K562 (cell line): ENCODE results near the gene NBEA. TPM values are rescaled to one million over a fixed set of nuclear protein-coding genes. Genes with fewer than 3 reads are reported as not detected.

Source experiments
- ATAC-seq: fragments of 200-7000 bp; cut with Tn5 transposase; 3 replicates; pipeline ENCODE4 v1.9.1; 2020; ENCODE audit warnings: moderate library complexity
- BruUV-seq: library from RNA; stranded (reverse); fragments of 400-500 nt; replicated peaks from 2 replicates; lab custom pipeline; 2021; lab: Mats Ljungman, UMichigan
- CTCF ChIA-PET: fragments of 300-600 bp; formaldehyde crosslinking; extraction: SDS; loops from one replicate; lab custom pipeline; 2021; ENCODE audit warnings: low intra/inter-chr PET ratio; lab: Yijun Ruan, JAX
- POLR2A ChIA-PET: fragments of 300-600, 350-650 bp; sonication (Branson Sonifier 250); formaldehyde crosslinking; extraction: SDS; loops from one replicate; lab custom pipeline; 2021; ENCODE audit warnings: antibody characterized with exemption, inconsistent platforms; lab: Yijun Ruan, JAX
- DNase-seq, 4 experiments: peaks; one replicate each; pipeline versions ENCODE4 v3.0.0 to v3.0.0-alpha.2; 2011 to 2018; ENCODE audit warnings: low spot score in 3 of 4, mixed read lengths in 3 of 4; ENCODE audit errors: extremely low read depth in 1 of 4
- FAIRE-seq: peaks from 2 replicates; lab custom pipeline; 2011; peaks lifted over from hg19 to GRCh38; lab: Jason Lieb, UNC
- H2AFZ ChIP-seq: 2 replicates; pipeline ENCODE4 v1.6.0; 2011; ENCODE audit warnings: low read depth, low read length, control low read depth, inconsistent platforms
- H3K27ac ChIP-seq: fragments of 200-600 bp; 3 replicates; pipeline ENCODE4 v1.8.0; 2011; ENCODE audit warnings: low read depth, mild to moderate bottlenecking, control low read depth, inconsistent platforms, low read length, moderate library complexity, mixed read lengths; ENCODE audit errors: extremely low read depth
- H3K27me3 ChIP-seq, 2 experiments: fragments of 300-600 bp in 1 of 2; 2 replicates in 1 of 2; 3 replicates in 1 of 2; pipeline versions ENCODE4 v1.6.0 to v1.8.0; 2011; ENCODE audit warnings: inconsistent platforms in 2 of 2, low read length in 2 of 2, mild to moderate bottlenecking in 1 of 2, mixed read lengths in 1 of 2, moderate library complexity in 1 of 2; ENCODE audit not compliant: control insufficient read depth in 2 of 2, insufficient read depth in 2 of 2
- H3K36me3 ChIP-seq: fragments of 300-600 bp; 3 replicates; pipeline ENCODE4 v1.8.0; 2011; ENCODE audit warnings: mild to moderate bottlenecking, low read length, inconsistent platforms; ENCODE audit not compliant: control insufficient read depth, insufficient read depth
- H3K4me1 ChIP-seq, 2 experiments: fragments of 200-600 bp in 1 of 2; replicated peaks in 1 of 2; 2 replicates in 1 of 2; 3 replicates in 1 of 2; pipeline versions ENCODE4 v1.5.1 to v1.8.0; 2011; ENCODE audit warnings: inconsistent platforms in 2 of 2, low read length in 2 of 2, mild to moderate bottlenecking in 1 of 2, mixed read lengths in 1 of 2, moderate library complexity in 1 of 2; ENCODE audit not compliant: control insufficient read depth in 2 of 2, insufficient read depth in 2 of 2
- H3K4me2 ChIP-seq: 2 replicates; pipeline ENCODE4 v1.6.1; 2011; ENCODE audit warnings: low read length, control low read depth, inconsistent platforms, mixed read lengths; ENCODE audit not compliant: insufficient read depth
- H3K4me3 ChIP-seq: fragments of 200-600 bp; sonication (generic), shearing (Covaris generic); 2 replicates; pipeline ENCODE4 v1.5.1; 2016; ENCODE audit warnings: control low read depth, inconsistent platforms
- H3K79me2 ChIP-seq: fragments of 200-600 bp; 3 replicates; pipeline ENCODE4 v1.8.0; 2011; ENCODE audit warnings: low read length, inconsistent platforms; ENCODE audit not compliant: control insufficient read depth, insufficient read depth
- H3K9ac ChIP-seq, 2 experiments: 2 replicates each; pipeline versions ENCODE4 v1.6.0 to v1.6.1; 2011; ENCODE audit warnings: low read depth in 2 of 2, low read length in 2 of 2, control low read depth in 1 of 2, inconsistent platforms in 1 of 2, mild to moderate bottlenecking in 1 of 2, mixed read lengths in 1 of 2; ENCODE audit not compliant: insufficient read depth in 1 of 2
- H3K9me1 ChIP-seq: one replicate; pipeline ENCODE4 v1.6.0; 2011; ENCODE audit warnings: inconsistent platforms, mild to moderate bottlenecking, low read length, moderate library complexity; ENCODE audit not compliant: control insufficient read depth, insufficient read depth
- H3K9me3 ChIP-seq: replicated peaks from 2 replicates; pipeline ENCODE4 v1.5.1; 2011; ENCODE audit warnings: low read depth, low read length, inconsistent platforms; ENCODE audit not compliant: control insufficient read depth, insufficient read depth
- H4K20me1 ChIP-seq: replicated peaks from 2 replicates; pipeline ENCODE4 v1.6.1; 2011; ENCODE audit warnings: low read length, inconsistent platforms, mixed read lengths; ENCODE audit not compliant: control insufficient read depth, insufficient read depth
- BACH1 ChIP-seq: fragments of 200-800 bp; sonication (Bioruptor generic); IDR thresholded peaks from 2 replicates; pipeline ENCODE4 v1.6.1; 2016; ENCODE audit warnings: missing genetic modification characterization, missing compliant biosample characterization
- CEBPG ChIP-seq, 3 experiments: fragments of 200-800 bp in 1 of 3; sonication (Bioruptor generic) in 1 of 3; sonication (generic) in 1 of 3; formaldehyde crosslinking in 1 of 3; IDR thresholded peaks in 2 of 3; conservative IDR thresholded peaks in 1 of 3; 2 replicates each; pipeline versions ENCODE4 v1.6.1 to v1.8.0; 2016 to 2022; ENCODE audit warnings: missing compliant biosample characterization in 2 of 3, missing genetic modification characterization in 2 of 3, mild to moderate bottlenecking in 1 of 3, missing genetic modification reagents in 1 of 3
- CHD1 ChIP-seq: fragments of 200-600 bp; sonication (generic); IDR thresholded peaks from one replicate; pipeline ENCODE4 v1.6.1; 2012; ENCODE audit warnings: mild to moderate bottlenecking, moderate library complexity, low read length, inconsistent platforms
- CREB1 ChIP-seq, 2 experiments: sonication (generic) in 1 of 2; formaldehyde crosslinking in 1 of 2; IDR thresholded peaks; 2 replicates each; pipeline versions ENCODE4 v1.6.1 to v1.8.0; 2012 to 2022; ENCODE audit warnings: inconsistent platforms in 1 of 2, mild to moderate bottlenecking in 1 of 2, missing genetic modification reagents in 1 of 2, moderate library complexity in 1 of 2
- DNMT1 ChIP-seq: fragments of 450-650 bp; IDR thresholded peaks from 2 replicates; pipeline ENCODE4 v1.6.1; 2016; ENCODE audit warnings: antibody characterized with exemption, mild to moderate bottlenecking
- ERF ChIP-seq: fragments of 450-650 bp; formaldehyde crosslinking; IDR thresholded peaks from 2 replicates; pipeline ENCODE4 v1.4.0; 2020; ENCODE audit warnings: mild to moderate bottlenecking, mixed read lengths
- ETV1 ChIP-seq: fragments of 450-650 bp; conservative IDR thresholded peaks from 2 replicates; pipeline ENCODE4 v1.6.1; 2016; ENCODE audit warnings: missing genetic modification characterization, control low read depth, low read depth, missing compliant biosample characterization
- HDAC1 ChIP-seq, 2 experiments: fragments of 450-650 bp; IDR thresholded peaks; 2 replicates each; pipeline ENCODE4 v1.6.1; 2016 to 2017; ENCODE audit warnings: inconsistent platforms in 1 of 2, mild to moderate bottlenecking in 1 of 2, moderate library complexity in 1 of 2
- HNRNPUL1 ChIP-seq: fragments of 200-400 bp; formaldehyde crosslinking; IDR thresholded peaks from 2 replicates; pipeline ENCODE4 v1.6.1; 2017; ENCODE audit warnings: low read length
- L3MBTL2 ChIP-seq: fragments of 450-650 bp; IDR thresholded peaks from 2 replicates; pipeline ENCODE4 v1.6.1; 2016; ENCODE audit warnings: mild to moderate bottlenecking, moderate library complexity
- MXD1 ChIP-seq: fragments of 250-450 bp; sonication (Bioruptor Pico); IDR thresholded peaks from 2 replicates; pipeline ENCODE4 v1.8.0; 2021; ENCODE audit warnings: borderline replicate concordance, mild to moderate bottlenecking, moderate library complexity; ENCODE audit not compliant: poor library complexity, severe bottlenecking
- SMAD4 ChIP-seq: fragments of 250-450 bp; sonication (Bioruptor Pico); conservative IDR thresholded peaks from 2 replicates; pipeline ENCODE4 v1.8.0; 2021; ENCODE audit warnings: inconsistent platforms, mild to moderate bottlenecking, moderate library complexity
- TEAD1 ChIP-seq, 2 experiments: fragments of 450-650 bp in 1 of 2; sonication (generic) in 1 of 2; formaldehyde crosslinking; IDR thresholded peaks; 2 replicates each; pipeline versions ENCODE4 v1.4.0 to v1.8.0; 2020 to 2022; ENCODE audit warnings: mild to moderate bottlenecking in 2 of 2, missing genetic modification reagents in 1 of 2
- UBTF ChIP-seq, 2 experiments: IDR thresholded peaks; 2 replicates each; pipeline ENCODE4 v1.6.1; 2012; ENCODE audit warnings: improper control_type of control experiment in 2 of 2, low read depth in 2 of 2, low read length in 2 of 2, borderline replicate concordance in 1 of 2
- YBX1 ChIP-seq: fragments of 450-650 bp; IDR thresholded peaks from 2 replicates; pipeline ENCODE4 v1.7.1; 2016; ENCODE audit warnings: mild to moderate bottlenecking
- ZBTB49 ChIP-seq: sonication (generic); formaldehyde crosslinking; IDR thresholded peaks from 2 replicates; pipeline ENCODE4 v1.8.0; 2022; ENCODE audit warnings: missing genetic modification reagents, mild to moderate bottlenecking, borderline replicate concordance
- ZNF766 ChIP-seq: fragments of 200-800 bp; sonication (Bioruptor generic); conservative IDR thresholded peaks from 2 replicates; pipeline ENCODE4 v1.6.1; 2016; ENCODE audit warnings: missing genetic modification characterization, missing compliant biosample characterization
- WGBS: fragments of 100-300 bp; shearing (Covaris generic); methylation state at CpG from one replicate; pipeline ENCODE4 v1.1.6; 2016; ENCODE audit warnings: low coverage, mixed read lengths; ENCODE audit not compliant: insufficient coverage; ENCODE audit errors: missing lambda C conversion rate; 5-methylcytosine and 5-hydroxymethylcytosine counted together
- in situ Hi-C: fragments of 300-500 bp; cut with MboI; formaldehyde crosslinking; loops from 4 replicates; pipeline ENCODE4 v1.15.0; 2018; ENCODE audit warnings: inconsistent platforms, mixed read lengths
- intact Hi-C: fragments of 100-400 bp; cut with micrococcal nuclease; formaldehyde crosslinking; loops from 2 replicates; pipeline ENCODE4 v1.14.2; 2022
- polyA plus RNA-seq, 8 experiments: library from polyadenylated mRNA; depleted of rRNA in 4 of 8; stranded (reverse) in 5 of 8; unstranded in 3 of 8; fragments of >200 nt; fragmentation: Nextera tagmentation in 2 of 8; fragmentation: Illumina TruSeq in 1 of 8; extraction: Ambion mirVana in 2 of 8; extraction: Trizol in 1 of 8; gene quantifications; 2 replicates each; pipeline versions ENCODE4 v1.2.1 to v1.2.3, GENCODE V29; 2011 to 2014; ENCODE audit warnings: inconsistent platforms in 1 of 8, missing spikeins in 1 of 8
- total RNA-seq, 7 experiments: library from RNA; depleted of rRNA in 6 of 7; stranded (reverse); fragments of >200 nt in 6 of 7; fragmentation: Illumina TruSeq in 2 of 7; extraction: Trizol in 2 of 7; gene quantifications; 2 replicates each; pipeline versions ENCODE4 v1.2.1 to v1.2.3, GENCODE V29; 2011 to 2021; ENCODE audit warnings: low replicate concordance in 1 of 7

Gene NBEA
- total and polyA plus RNA-seq, 9 of the 15 experiments (the other 6 are each of a cell fraction or from before 2014, with no cell fraction given), result 0.03 to 0.94 (median 0.05) TPM; not detected in 2

GRCh38 chr13:35690581-35691207 is 748.6 kb downstream of the NBEA start:
- Histone ChIP-seq H3K9me1 (no peaks in the 10 kb centered on the region), H3K27ac (no peak overlapping the region), H3K27me3 (no peaks in the 10 kb centered on the region), H3K4me1 (no peaks in the 10 kb centered on the region), H3K4me2 (no peak overlapping the region), H2AFZ (no peak overlapping the region), H3K9me3 (no peaks in the 10 kb centered on the region), H3K4me3 (no peak overlapping the region), H3K36me3 (no peaks in the 10 kb centered on the region), H4K20me1 (no peaks in the 10 kb centered on the region), H3K79me2 (no peaks in the 10 kb centered on the region), H3K9ac (no peak overlapping the region)
- in situ Hi-C loops, result no loop called here
- intact Hi-C loops, result no loop called here
- FAIRE-seq (no peak), ATAC-seq (no peak), DNase-seq (no peak)
- CTCF ChIA-PET, result no interaction called here
- no TSS peak for BruUV-seq
- POLR2A ChIA-PET, result no interaction called here
- WGBS, result 0% methylated on average over 6 of the region's 8 CpGs
- TF ChIP-seq CEBPG (CRISPR knock-in tag; IDR thresholded peaks at IDR 0.05) (no peak), CEBPG (tag; conservative IDR thresholded peaks at IDR 0.05 in 1 of 2, IDR thresholded peaks at IDR 0.05 in 1 of 2) (no peak), CHD1 (no peak), YBX1 (no peak), HDAC1 (IDR thresholded peaks at IDR 0.05) (no peak), SMAD4 (CRISPR knock-in tag) (no peak), ETV1 (tag) (no peak), CREB1 (IDR thresholded peaks at IDR 0.05) (no peak), CREB1 (CRISPR knock-in tag; IDR thresholded peaks at IDR 0.05) (no peak), UBTF (IDR thresholded peaks at IDR 0.05; ENCODE audit: borderline replicate concordance in 1 of 2, low read depth in 2 of 2, low read length in 2 of 2) (no peak), TEAD1 (CRISPR knock-in tag; IDR thresholded peaks at IDR 0.05) (no peak), L3MBTL2 (no peak), ERF (CRISPR knock-in tag) (no peak), HNRNPUL1 (no peak), DNMT1 (no peak), ZNF766 (CRISPR knock-in tag) (no peak), BACH1 (tag) (no peak), MXD1 (CRISPR knock-in tag) (no peak), ZBTB49 (CRISPR knock-in tag) (no peak)
